Osteocyte (in vitro differentiated cells): ENCODE results near the gene DAPK1. TPM values are rescaled to one million over a fixed set of nuclear protein-coding genes. Genes with fewer than 3 reads are reported as not detected.

Source experiments
- DNase-seq: peaks from one replicate; pipeline ENCODE4 v3.0.0; 2021; ENCODE audit warnings: mixed read lengths; ENCODE audit not compliant: unreplicated experiment; ENCODE audit errors: extremely low spot score
- H3K27ac Mint-ChIP-seq: one replicate; pipeline ENCODE4 v1.8.0; 2021; ENCODE audit warnings: mild to moderate bottlenecking, mixed read lengths; ENCODE audit not compliant: unreplicated experiment
- H3K27me3 Mint-ChIP-seq: one replicate; pipeline ENCODE4 v1.8.0; 2021; ENCODE audit warnings: mixed read lengths; ENCODE audit not compliant: unreplicated experiment
- H3K36me3 Mint-ChIP-seq: one replicate; pipeline ENCODE4 v1.8.0; 2021; ENCODE audit warnings: mixed read lengths; ENCODE audit not compliant: unreplicated experiment
- H3K4me1 Mint-ChIP-seq: one replicate; pipeline ENCODE4 v1.8.0; 2021; ENCODE audit warnings: mixed read lengths; ENCODE audit not compliant: unreplicated experiment
- H3K4me3 Mint-ChIP-seq: one replicate; pipeline ENCODE4 v1.8.0; 2021; ENCODE audit warnings: mild to moderate bottlenecking, moderate library complexity, mixed read lengths; ENCODE audit not compliant: unreplicated experiment
- H3K9me3 Mint-ChIP-seq: one replicate; pipeline ENCODE4 v1.8.0; 2021; ENCODE audit warnings: mixed read lengths; ENCODE audit not compliant: unreplicated experiment
- CTCF ChIP-seq: fragments of 200-600 bp; sonication (generic); IDR thresholded peaks from 2 replicates; pipeline ENCODE4 v1.5.0; 2021; ENCODE audit warnings: antibody characterized with exemption, mild to moderate bottlenecking, moderate library complexity
- total RNA-seq: library from RNA; stranded (reverse); gene quantifications from 2 replicates; pipeline ENCODE4 v1.2.1, GENCODE V29; 2021

DAPK1 gene
- total RNA-seq, 1 donor from 2014 or later, result 304 TPM

- Mint-ChIP-seq H3K36me3 (peaks cover 38% of the 10 kb centered on the region), H3K4me3 (no peak overlapping the region), H3K9me3 (no peaks in the 10 kb centered on the region), H3K4me1 (peaks cover 40% of the 10 kb centered on the region), H3K27me3 (no peaks in the 10 kb centered on the region), H3K27ac (no peak overlapping the region)
- DNase-seq, result no peak
- no peak for TF ChIP-seq CTCF
Observed at GRCh38 chr9:87562530-87563170, 65.0 kb downstream of the DAPK1 start.

- no peak for TF ChIP-seq CTCF
- no peaks in the 10 kb centered on the region for H3K9me3 Mint-ChIP-seq
- H3K27me3 Mint-ChIP-seq, result no peaks in the 10 kb centered on the region
- H3K27ac Mint-ChIP-seq, result peak overlapping the region; percentile 1
- peaks cover 45% of the 10 kb centered on the region for H3K36me3 Mint-ChIP-seq
- H3K4me3 Mint-ChIP-seq, result no peak overlapping the region
- H3K4me1 Mint-ChIP-seq, result peaks cover 37% of the 10 kb centered on the region
- no peak for DNase-seq
Observed at GRCh38 chr9:87564111-87564510, 66.4 kb downstream of the DAPK1 start.

- Mint-ChIP-seq H3K36me3 (peaks cover 45% of the 10 kb centered on the region), H3K4me3 (no peak overlapping the region), H3K27ac (peak overlapping the region; percentile 56), H3K27me3 (no peaks in the 10 kb centered on the region), H3K9me3 (no peaks in the 10 kb centered on the region), H3K4me1 (peaks cover 43% of the 10 kb centered on the region)
- DNase-seq, result no peak
- no peak for TF ChIP-seq CTCF
Observed at GRCh38 chr9:87564791-87565241, 67.1 kb downstream of the DAPK1 start.

- Mint-ChIP-seq H3K4me3 (no peak overlapping the region), H3K27ac (no peak overlapping the region), H3K36me3 (peaks cover 43% of the 10 kb centered on the region), H3K4me1 (peaks cover 64% of the 10 kb centered on the region), H3K27me3 (no peaks in the 10 kb centered on the region), H3K9me3 (no peaks in the 10 kb centered on the region)
- DNase-seq, result no peak
- TF ChIP-seq CTCF, result no peak
Observed at GRCh38 chr9:87567001-87567400, 69.3 kb downstream of the DAPK1 start.

GRCh38 chr9:87567571-87567970 lies 69.9 kb downstream of the DAPK1 start:
- peaks cover 70% of the 10 kb centered on the region for H3K4me1 Mint-ChIP-seq
- H3K36me3 Mint-ChIP-seq, result peaks cover 45% of the 10 kb centered on the region
- no peaks in the 10 kb centered on the region for H3K27me3 Mint-ChIP-seq
- no peaks in the 10 kb centered on the region for H3K9me3 Mint-ChIP-seq
- no peak for TF ChIP-seq CTCF
- DNase-seq, result no peak
- H3K27ac Mint-ChIP-seq, result no peak overlapping the region
- H3K4me3 Mint-ChIP-seq, result no peak overlapping the region
